Kidney capillary endothelial cell (primary cell): ENCODE measurements around the gene RNF8.

ENCODE experiments used
- DNase-seq: peaks from one replicate; pipeline ENCODE4 v3.0.0-alpha.2; 2018; ENCODE audit warnings: low spot score

Gene RNF8

DNA sequence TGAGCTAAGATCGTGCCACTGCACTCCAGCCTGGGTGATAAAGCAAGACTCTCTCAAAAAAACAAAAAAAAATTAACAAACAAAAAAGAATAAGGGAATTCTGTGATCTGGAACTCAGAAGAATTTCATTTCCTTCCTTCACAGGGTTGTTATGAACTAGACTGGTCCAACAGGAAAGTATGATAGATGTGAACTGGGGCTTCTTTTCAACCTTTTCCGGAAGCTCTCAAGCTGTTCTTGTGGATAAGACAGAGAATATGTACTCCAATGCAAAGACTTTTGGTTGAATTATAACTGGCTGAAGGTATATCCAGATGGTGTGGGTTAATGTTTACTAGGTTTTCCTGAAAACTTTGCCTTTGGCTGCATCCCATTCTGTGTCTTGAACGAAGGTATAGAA lies 5.3 kb downstream of the RNF8 start:
- no peak for DNase-seq

DNA sequence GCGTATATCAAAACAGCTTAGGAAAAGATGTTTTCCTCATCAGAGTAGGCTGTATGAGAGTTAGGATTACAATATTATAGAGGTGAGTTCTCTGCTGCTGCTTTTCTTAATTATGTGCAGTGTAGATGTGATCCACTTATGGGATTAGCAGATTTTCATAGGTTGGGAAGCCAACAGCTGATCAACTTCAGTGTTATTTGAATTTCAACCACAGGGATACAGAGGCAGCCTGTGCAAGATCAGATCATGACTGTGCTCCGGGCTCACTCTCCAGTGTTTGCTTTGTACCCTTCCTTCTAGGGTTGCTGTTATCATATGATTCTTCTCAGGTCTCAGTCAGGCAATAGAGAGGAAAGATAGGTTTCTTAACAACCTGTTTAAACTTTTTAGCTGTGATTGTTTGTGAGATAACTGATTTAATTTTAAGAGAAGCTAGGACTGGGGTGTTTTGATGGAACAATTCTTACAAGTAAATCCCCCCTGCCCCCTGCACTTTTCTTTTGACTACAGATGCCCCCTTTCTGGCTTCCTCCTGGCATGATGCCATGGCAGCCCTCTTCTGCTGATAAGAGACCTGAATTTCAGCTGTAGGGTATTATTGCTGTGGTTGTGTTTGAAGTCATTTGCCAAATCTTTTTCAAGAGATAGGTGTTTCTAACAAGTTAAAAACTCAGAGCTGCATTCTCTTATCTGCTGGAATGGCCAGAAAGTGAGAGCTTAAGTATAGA lies 8.5 kb downstream of the RNF8 start:
- no peak for DNase-seq

DNA sequence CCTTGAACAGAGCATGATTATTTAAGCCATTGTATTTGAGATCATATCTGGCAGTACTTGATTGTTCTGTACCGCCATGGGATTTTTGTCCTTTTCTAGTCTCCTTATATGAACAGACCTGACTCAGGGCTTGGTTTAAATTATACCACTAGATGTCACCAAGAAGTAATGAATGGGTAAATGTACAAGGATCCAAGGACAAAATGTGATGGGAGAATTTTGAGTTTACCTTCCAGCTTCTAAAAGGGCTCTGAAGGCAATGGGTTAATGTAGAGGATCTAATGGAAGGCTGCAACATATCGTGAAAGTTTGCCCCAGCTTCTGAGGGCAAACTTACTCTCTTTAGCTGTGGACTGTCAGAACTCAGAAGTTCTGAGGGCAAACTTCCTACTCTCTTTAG lies 12.0 kb downstream of the RNF8 start:
- no peak for DNase-seq

DNA sequence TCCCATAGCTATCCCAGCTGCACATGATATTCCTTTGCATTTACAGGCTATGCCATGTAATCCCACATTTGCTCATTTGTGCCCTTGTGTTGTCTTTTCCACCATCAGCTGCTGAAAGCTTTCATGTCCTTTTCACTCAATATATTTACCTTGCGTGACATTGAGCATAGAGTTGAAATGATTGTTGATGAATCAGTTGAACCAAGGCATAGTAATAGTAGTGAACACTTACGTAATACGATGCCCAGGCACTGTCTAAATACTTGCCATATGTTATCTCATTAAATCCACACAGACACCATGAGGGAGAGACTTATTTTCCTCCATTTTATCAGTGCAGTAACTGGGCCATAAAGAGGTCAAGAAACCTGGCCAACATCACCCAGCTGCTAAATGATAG lies 13.1 kb downstream of the RNF8 start:
- no peak for DNase-seq

DNA sequence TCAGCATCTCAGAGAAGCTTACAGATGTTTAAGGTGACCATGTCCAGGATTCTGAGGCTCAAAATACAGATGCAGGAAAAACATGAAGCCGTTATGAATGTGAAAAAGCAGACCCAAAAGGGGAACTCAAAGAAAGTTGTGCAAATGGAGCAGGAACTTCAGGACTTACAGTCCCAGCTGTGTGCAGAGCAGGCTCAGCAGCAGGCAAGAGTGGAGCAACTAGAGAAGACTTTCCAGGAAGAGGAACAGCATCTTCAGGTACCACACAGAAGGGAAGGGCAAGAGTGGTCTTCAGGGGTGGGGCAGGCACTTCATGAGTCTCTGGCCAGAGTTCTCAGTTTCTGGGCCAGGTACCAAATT lies 15.2 kb downstream of the RNF8 start:
- no peak for DNase-seq

DNA sequence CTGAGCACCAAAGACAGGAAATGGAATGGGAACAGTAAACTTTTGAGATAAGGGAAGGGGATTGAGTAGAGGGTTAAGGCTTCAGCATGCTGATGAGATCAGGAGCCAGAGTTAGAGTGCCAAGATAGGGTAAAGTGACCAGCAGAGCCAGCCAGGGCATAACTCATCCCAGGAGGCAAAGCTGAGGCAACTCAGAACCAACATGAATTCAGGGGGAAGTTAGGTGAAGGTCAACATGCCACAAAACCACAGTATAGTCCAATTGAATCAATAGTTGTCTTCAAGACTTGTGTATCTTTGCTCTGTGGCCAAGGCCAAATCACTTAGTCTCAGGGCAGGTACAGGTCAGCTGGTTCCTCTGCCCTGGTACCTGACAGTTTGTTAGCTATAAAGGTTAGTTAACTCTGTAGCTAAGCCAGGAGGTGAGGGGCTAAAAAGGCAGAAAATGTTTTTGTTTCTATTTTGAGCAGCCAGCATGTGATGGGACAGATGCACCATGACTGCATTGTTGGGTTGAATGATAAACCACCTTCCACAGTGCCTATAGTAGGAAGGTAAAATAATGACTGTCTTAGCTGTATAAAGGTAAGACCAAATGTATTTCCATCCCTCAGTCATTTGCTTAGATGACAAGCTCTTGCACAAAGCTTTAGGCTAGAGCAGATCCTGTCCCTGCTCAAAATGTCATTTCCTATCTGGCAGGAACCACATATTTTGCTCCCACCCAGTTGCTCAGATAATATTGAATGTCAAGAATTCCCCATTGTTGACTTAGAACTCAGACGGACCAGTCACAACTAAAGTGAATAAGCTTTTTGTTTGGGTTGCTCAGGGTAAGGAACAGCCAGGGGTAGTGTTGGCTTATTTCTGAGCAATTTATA lies 15.8 kb downstream of the RNF8 start:
- DNase-seq: peak; percentile 20

DNA sequence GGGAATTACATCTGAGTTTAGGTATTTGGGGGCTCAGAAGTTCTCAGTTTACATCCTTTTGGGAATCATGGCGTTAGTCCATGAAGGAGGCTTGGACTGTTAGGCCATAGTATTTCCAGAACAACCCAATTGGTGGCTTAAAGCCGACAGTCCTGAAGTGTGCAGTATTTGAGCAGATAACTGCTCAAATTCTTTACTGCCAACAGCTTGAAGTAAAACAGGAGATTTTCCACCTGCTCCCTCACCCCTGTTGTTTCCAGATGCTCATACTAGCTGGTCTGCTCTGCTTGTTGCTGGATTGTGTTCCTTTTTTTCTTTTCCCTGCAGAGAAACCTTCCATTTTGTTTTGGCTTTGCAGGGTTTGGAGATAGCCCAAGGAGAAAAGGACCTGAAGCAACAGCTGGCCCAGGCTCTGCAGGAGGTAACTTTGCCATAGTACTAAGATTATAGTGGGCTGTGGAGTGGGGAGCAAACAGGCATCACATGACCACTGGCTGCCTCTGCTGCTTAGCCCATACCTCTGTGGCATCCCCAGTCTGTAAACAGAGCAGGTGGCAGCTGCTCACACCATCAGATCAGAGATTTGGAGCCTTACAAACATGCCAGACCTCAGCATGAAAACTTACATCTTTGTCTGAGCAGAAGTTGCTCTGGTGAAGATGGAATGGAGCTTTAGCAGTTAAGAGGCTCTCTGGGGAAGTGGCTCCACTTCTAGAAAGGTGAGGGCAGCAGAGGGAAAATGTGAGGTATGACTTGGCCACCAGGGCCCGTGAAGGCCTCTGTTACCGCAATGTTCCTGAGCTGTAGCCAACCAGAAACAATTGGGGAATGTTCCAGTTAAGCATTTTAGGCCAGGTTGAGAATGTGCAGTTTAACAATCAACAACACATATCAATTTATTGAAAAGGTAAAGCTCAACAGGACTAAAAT lies 17.6 kb downstream of the RNF8 start:
- DNase-seq: no peak

DNA sequence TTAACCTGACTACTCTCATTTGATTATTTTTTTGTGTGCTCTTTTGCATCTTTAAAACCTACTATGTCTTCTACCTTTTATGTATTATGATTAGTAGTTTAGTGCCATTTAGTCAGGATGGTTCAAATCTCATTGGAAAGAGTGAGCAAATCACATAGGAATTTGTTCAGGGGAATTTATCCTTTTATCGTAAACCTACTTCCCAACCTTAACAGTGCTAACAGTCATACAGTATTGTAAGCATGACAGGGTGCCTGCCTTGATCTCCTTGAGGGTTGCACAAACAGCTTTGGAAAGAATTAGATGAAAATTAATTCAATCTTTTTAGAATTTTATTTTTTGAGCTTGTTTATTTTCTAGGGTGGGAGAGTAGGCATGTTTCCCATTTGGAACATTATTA lies 18.3 kb downstream of the RNF8 start:
- DNase-seq: no peak

DNA sequence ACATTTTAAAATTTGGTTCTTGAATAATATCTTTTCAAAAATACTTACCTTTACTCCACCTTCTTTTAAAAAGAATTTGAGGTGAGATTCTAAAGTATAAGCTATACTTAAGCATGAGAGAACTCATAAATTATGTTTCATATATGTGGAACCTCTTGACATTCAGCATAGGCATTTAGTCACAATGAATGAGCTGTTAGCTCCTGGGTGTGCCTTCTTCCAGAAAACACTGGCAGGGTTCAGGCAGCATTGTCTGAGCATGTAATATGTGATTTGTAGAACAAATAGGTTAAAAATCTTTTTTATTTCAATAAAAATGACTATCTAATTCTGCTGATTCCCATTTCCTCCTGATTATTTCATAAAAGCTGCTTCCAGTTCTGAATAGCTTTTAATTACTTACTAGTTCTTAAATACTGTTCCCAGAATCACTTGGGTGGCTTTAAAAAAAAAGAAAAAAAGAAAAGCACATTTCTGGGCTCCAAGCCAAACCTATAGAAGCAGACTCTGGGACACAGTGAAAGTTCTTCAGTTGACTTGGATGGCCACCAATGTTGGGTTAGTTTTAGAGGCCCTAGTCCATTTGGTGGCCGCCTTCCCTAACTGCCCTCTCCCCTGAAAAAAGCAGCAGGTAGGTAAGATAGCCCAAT lies 20.2 kb downstream of the RNF8 start:
- no peak for DNase-seq

DNA sequence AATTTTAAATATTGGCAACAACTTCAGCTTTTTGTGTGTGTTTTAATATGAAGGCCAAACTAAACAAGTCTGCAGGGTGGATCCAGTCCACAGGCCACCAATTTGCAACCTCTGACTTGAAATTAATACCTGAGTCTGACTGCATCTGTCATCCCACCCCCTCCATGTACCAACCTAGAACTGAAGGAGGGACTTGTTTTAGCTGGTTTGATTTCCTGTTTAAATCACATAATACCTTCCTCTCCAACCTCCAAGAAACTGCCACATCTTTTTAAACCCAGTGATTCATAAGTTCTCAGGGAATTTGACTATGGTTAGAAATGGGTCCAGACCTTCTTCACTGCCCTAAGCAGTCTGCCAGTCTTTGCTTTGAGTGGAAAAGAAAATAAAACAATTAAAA lies 21.6 kb downstream of the RNF8 start:
- DNase-seq: no peak

DNA sequence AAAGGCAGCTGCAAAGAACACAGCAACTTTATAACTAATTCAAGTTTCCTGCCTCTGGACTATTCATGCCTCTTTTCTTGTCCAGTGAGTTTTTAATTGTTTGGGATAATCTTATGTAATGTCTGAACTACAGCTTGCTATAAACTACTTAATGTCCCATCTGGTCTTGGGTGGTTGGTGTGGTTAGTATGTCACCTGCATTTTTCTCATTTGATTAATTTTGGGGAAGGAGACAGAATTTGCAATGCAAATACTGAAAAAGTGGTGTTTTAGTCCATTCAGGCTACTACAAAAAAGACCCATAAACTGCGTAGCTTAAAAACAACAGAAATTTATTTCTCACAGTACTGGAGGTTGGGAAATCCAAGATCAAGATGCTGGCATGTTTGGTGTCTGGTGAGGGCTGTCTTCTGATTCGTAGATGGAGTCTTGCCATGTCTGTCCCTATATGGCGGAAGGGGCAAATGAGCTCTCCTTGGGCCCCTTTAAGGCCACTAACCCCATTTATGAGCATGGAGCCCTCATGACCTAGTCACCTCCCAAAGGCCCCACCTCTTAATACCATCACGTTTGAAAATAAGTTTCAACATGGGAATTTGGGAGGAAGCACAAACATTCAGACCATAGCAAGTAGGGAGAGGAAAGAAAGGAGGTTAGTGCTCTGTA lies 22.4 kb downstream of the RNF8 start:
- no peak for DNase-seq

DNA sequence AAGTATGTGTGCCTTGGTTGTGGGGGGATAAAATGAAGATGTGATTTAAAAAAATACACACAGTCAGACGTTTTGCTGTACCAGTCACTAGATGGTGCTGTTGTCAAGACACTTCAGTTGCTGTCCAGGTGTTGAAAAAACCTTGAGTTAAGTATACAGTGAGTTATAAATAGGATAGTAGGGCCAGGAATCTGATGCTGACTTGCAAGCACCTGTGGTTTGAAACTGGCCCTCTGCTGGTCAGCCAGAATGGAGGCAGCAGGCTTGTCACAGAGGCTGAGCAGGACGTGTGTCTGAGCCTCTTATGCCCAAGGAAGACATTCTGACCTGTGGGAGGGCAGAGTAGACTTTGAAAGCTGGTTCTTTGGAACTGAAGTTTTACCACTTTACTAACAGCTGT lies 27.8 kb downstream of the RNF8 start:
- peak; percentile 32 for DNase-seq

DNA sequence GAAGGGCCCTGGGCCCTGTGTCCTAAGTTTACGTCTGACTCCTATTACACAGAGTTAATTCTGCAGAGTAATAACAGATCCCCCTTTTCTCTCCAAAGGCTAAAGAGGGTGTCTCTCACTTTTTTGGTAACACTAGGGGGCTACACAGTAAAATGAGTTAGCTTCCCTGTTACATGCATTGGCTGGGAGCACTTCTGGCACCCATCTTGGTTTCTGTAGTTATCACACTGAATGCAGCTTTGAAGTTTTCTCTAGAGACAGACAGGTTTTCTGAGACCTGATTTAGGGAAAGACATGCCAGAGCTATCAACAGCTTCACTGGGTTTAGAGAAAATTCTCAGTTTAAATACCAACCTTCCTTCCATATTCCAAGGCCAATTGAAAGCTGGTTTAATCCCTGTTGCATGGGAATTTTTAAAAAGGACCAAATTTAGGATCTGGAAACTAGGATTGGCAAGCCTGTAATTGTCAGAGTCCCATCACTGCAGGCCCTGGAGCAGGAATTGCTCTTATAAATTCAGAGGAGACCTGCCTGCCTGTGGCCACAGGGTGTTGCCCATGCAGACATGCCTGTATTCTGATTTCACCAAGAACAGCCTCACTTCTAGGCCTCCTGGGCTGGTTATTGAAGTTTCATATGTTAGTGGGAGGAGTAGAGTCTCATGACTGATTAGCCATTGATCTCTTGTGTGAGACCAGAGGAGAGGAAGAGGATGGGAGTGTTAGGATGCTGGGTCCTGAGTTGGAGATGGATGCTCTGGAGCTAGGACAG lies 29.4 kb downstream of the RNF8 start:
- DNase-seq: no peak

DNA sequence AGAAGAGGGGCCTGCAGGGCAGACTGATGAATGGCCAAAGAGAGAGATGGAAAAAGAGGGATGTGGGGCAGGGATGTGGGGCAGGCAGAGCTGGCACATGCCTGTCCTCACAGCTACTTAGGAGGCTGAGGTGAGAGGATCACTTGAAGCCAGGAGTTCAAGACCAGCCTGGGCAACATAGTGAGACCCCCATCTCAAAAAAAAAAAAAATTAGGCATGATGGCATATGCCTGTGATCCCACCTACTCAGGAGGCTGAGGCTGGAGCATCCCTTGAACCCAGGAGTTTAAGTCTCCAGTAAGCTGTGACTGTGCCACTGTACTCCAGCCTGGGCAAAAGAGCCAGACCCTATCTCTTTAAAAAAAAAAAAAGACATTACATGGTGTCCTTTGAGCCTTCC lies 34.8 kb downstream of the RNF8 start:
- DNase-seq: no peak

DNA sequence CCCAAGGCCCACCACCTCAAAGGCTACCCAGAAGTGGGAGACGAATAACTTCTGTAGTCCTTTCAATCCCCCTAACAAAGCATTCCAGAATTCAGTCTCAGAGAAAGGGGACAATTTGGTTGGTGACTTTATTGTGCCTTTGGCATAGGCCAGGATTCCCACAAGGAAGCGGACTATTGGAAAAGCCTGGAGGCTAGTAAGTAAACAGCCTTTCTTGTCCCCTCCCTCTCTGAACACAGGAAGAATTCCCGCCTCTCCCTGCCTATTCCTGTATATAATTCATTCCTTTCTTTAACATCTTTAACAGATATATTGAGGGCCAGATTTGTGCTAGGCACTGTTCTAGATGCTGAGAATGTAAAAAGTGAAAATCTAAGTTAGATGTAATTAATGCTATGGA lies 36.1 kb downstream of the RNF8 start:
- no peak for DNase-seq

DNA sequence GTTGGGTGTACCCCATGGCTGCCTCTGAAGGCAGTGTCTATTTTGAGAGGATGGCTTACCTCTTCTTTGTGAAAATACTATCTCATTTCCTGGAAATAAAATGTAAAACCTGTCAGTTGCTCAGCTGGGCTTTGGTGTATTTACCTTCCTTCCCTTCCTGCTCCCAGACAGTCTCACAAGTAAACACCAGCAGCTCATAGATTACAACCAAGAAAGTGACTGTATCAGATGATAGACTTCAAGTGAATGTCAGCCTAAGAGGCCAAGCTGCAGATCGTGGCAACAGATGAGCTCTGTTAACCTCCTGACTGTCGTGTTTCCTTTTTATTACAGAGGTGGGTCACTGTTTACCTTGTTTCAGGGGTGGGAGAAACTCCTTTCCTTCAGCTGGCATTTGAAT lies 37.3 kb downstream of the RNF8 start:
- no peak for DNase-seq

DNA sequence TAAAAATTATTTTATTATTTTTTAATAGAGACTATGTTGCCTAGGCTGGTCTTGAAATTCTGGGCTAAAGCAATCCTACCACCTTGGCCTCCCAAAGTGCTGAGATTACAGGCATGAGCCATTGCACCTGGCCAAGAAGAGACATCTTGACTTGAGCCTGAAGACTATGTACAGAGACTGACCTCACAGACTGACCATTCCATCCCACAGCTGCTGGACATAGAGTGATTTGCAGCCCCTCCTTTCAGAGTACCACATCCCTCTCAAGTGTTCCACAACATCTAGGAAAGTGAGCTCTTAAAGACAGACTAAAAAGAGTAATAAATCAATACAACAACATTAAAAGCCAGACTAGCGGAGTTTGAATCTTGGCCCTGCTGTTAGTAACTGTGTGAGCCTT lies 39.0 kb downstream of the RNF8 start:
- DNase-seq: no peak

DNA sequence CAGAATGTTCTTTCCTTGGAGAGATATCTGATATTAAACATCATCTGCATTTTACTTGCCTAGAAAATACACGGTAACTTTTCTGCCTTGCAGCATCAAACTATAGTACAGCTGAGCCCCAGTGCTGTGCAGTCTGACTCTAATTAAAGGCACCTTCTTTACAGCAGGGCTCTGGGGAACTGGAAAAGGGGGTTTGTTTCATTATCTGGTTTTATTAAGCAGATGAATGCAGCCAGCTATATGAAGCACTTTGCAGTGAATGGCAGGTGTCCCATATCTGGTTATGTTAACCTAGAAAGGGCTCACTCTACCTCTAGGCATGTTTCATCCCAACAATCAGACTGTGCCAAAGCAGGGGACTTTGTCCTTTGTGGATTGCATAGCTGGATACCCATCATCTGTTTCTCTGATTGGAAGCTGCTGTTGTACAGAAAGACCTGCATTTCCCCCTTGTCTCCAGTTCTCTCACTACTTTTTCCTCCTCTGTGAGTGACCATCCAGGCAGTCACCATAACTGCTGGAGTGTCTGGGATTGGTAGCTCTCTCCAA lies 39.7 kb downstream of the RNF8 start:
- no peak for DNase-seq

DNA sequence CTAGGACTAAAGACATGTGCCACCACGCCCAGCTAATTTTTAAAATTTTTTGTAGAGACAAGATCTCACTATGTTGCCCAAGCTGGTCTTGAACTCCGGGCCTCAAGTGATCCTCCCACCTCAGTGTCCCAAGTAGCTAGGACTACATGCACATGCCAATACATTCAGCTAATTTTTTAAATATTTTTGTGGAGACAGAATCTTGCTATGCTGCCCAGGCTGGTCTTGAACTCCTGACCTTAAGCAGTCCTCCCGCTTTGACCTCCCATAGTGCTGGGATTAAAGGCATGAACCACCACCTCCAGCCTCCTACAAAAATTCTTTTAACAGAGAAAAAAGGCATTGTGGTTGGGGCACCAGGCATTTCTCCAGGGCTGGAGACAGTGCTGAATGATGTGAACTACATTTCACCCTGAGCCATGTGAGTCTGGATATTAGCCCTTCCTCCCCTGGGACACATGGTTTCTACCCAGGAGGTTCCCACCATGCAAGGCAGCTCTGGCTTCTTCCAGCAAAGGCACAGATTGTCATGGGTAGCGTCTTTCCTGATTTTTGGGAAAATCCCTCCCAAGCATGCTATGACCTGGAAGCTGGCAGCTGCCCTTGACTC lies 42.9 kb downstream of the RNF8 start:
- no peak for DNase-seq

DNA sequence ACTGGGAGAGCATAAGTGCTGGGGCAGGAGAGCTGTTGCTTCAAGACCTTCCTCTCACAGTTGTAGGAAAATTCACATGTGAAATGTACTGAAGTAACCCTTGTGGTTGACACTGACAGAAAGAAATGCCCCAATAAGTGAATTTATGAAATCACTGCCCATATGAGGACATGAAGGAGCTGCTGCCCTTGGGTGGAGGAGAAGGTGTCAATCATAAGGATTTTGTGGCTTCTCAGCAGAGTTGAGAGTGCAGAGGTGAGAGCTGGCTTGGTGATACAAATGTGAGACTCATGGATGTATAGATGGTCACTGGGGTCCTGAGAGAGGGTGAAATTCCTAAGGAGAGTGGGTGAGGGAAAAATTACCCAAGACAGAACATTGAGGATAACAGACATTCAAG lies 45.3 kb downstream of the RNF8 start:
- no peak for DNase-seq
